Activated CD4-positive, alpha-beta memory T cell treated with anti-CD3 and anti-CD28 coated beads for 36 hours (primary cell): Measurements from ENCODE around the gene HIP1. TPM values are rescaled to one million over a fixed set of nuclear protein-coding genes. Genes with fewer than 3 reads are reported as not detected.
A peak's percentile ranks its signal among the peaks of the same experiment; 100 is the strongest.
"Not testable (repeated sequence)": the region's sequence is repeated elsewhere in the genome, so short reads cannot be mapped to it uniquely, and the experiment has no call there.

Experiments
- CTCF ChIA-PET: fragments of 350-600 bp; sonication (Branson Sonifier 250); formaldehyde crosslinking; loops from one replicate; lab custom pipeline; 2021; ENCODE audit warnings: antibody characterized with exemption, inconsistent platforms; lab: Charles Lee
- POLR2A ChIA-PET: fragments of 350-600 bp; sonication (Branson Sonifier 250); formaldehyde crosslinking; loops from one replicate; lab custom pipeline; 2021; ENCODE audit warnings: antibody characterized with exemption; lab: Charles Lee
- DNase-seq: peaks from one replicate; pipeline ENCODE4 v3.0.0-alpha.2; 2020
- H3K27ac Mint-ChIP-seq: one replicate; pipeline ENCODE4 v1.8.0; 2021; ENCODE audit warnings: mixed read lengths
- H3K27me3 Mint-ChIP-seq: one replicate; pipeline ENCODE4 v1.8.0; 2021; ENCODE audit warnings: mixed read lengths
- H3K36me3 Mint-ChIP-seq: one replicate; pipeline ENCODE4 v1.8.0; 2021; ENCODE audit warnings: mixed read lengths
- H3K4me1 Mint-ChIP-seq: one replicate; pipeline ENCODE4 v1.8.0; 2021; ENCODE audit warnings: low read depth, mixed read lengths
- H3K4me3 Mint-ChIP-seq: one replicate; pipeline ENCODE4 v1.8.0; 2021; ENCODE audit warnings: mild to moderate bottlenecking, mixed read lengths
- H3K9me3 Mint-ChIP-seq: one replicate; pipeline ENCODE4 v1.8.0; 2021; ENCODE audit warnings: mixed read lengths
- intact Hi-C: fragments of 100-400 bp; cut with micrococcal nuclease; formaldehyde crosslinking; loops from one replicate; pipeline ENCODE4 v1.15.1; 2023
- total RNA-seq, 2 experiments: library from RNA; stranded (reverse); gene quantifications; one replicate each; pipeline ENCODE4 v1.2.3, GENCODE V29; 2021

The HIP1 gene
- total RNA-seq, 2 experiments from 2014 or later: 7.9 to 8.2 TPM

- intact Hi-C loops: loop anchor here (5.0 kb wide), 1 partner anchor 120 kb away; no protein-coding TSS in a partner anchor
- Mint-ChIP-seq H3K4me1 (peaks cover 2% of the 10 kb centered on the region), H3K36me3 (no peaks in the 10 kb centered on the region), H3K4me3 (no peak overlapping the region), H3K27ac (no peak overlapping the region), H3K9me3 (no peaks in the 10 kb centered on the region), H3K27me3 (no peaks in the 10 kb centered on the region)
- ChIA-PET POLR2A (interaction anchor here (0.6 to 1.2 kb wide), 2 partner anchors 23 to 104 kb away, joined by 3 read pairs; no protein-coding TSS in a partner anchor), CTCF (interaction anchor here (0.6 to 3.0 kb wide), 12 partner anchors 8 to 258 kb away, joined by 3 to 14 read pairs (median 4); partner anchors contain the start of genes CCL26 and HIP1)
- DNase-seq: no peak
These were observed 23.7 kb upstream of the HIP1 start for GRCh38 chr7:75762350-75762917.

DNA sequence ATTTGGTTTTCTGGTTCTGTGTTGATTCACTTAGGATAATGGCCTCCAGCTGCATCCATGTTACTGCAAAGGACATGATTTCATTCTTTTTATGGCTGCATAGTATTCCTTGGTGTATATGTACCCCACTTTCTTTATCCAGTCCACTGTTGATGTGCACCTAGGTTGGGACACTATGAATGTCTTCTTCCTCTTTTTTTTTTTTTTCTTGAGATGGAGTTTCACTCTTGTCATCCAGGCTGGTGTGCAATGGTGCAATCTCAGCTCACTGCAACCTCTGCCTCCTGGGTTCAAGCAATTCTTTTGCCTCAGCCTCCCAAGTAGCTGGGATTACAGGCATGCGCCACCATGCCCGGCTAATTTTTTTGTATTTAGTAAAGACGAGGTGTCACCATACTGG, 23.1 kb upstream of the HIP1 start:
- H3K4me3 Mint-ChIP-seq, H3K27me3 Mint-ChIP-seq, H3K27ac Mint-ChIP-seq, H3K36me3 Mint-ChIP-seq, H3K4me1 Mint-ChIP-seq, H3K9me3 Mint-ChIP-seq, DNase-seq: not testable (repeated sequence)
- ChIA-PET POLR2A (interaction anchor here (1.2 kb wide), 1 partner anchor 105 kb away, joined by 3 read pairs; no protein-coding TSS in a partner anchor), CTCF (interaction anchor here (1.0 to 3.0 kb wide), 7 partner anchors 10 to 258 kb away, joined by 3 to 14 read pairs (median 4); partner anchors contain the start of genes CCL26 and HIP1)
- intact Hi-C loops: loop anchor here (5.0 kb wide), 1 partner anchor 120 kb away; no protein-coding TSS in a partner anchor

DNA sequence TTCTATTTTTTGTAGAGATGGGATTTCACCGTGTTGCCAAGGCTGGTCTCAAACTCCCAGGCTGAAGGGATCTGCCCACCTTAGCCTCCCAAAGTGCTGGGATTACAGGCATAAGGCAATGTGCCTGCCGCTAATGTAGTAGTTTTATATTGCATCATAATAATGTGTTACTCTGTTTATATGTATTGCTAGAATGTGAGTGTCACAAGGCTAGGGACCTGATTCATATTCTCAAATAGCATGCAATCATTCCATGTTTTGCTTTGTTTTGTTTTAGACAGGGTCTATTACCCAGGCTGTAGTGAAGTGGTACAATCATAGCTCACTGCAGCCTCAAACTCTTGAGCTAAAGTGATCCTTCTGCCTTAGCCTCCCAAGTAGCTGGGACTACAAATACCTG, 19.8 kb upstream of the HIP1 start:
- CTCF ChIA-PET: interaction anchor here (0.6 kb wide), 1 partner anchor 113 kb away, joined by 4 read pairs; no protein-coding TSS in a partner anchor

DNA sequence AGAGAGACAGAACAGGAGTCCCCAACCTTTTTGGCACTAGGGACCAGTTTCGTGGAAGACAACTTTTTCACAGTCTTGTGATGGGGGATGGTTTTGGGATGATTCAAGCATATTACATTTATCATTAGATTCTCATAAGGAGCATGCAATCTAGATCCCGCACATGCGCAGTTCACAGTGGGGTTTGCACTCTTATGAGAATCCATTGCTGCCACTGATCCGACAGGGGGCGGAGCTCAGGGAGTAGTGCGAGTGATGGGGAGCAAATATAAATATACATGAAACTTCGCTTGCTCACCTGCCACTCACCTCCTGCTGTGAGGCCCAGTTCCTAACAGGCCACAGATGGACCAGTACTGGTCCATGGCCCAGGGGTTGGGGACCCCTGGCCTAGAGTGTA, 19.1 kb upstream of the HIP1 start:
- POLR2A ChIA-PET: no interaction called here
- DNase-seq: no peak
- intact Hi-C loops: no loop called here
- Mint-ChIP-seq H3K36me3 (no peaks in the 10 kb centered on the region), H3K4me3 (no peak overlapping the region), H3K27me3 (no peaks in the 10 kb centered on the region), H3K27ac (no peak overlapping the region), H3K4me1 (peaks cover 2% of the 10 kb centered on the region), H3K9me3 (no peaks in the 10 kb centered on the region)
- CTCF ChIA-PET: no interaction called here

More for the DNA sequence above, 19.8 kb upstream of the HIP1 start:
- no peak for DNase-seq
- intact Hi-C loops: no loop called here
- Mint-ChIP-seq H3K4me3 (no peak overlapping the region), H3K27me3 (no peaks in the 10 kb centered on the region), H3K27ac (no peak overlapping the region), H3K4me1 (peaks cover 2% of the 10 kb centered on the region), H3K9me3 (no peaks in the 10 kb centered on the region), H3K36me3 (no peaks in the 10 kb centered on the region)
- POLR2A ChIA-PET: no interaction called here

DNA sequence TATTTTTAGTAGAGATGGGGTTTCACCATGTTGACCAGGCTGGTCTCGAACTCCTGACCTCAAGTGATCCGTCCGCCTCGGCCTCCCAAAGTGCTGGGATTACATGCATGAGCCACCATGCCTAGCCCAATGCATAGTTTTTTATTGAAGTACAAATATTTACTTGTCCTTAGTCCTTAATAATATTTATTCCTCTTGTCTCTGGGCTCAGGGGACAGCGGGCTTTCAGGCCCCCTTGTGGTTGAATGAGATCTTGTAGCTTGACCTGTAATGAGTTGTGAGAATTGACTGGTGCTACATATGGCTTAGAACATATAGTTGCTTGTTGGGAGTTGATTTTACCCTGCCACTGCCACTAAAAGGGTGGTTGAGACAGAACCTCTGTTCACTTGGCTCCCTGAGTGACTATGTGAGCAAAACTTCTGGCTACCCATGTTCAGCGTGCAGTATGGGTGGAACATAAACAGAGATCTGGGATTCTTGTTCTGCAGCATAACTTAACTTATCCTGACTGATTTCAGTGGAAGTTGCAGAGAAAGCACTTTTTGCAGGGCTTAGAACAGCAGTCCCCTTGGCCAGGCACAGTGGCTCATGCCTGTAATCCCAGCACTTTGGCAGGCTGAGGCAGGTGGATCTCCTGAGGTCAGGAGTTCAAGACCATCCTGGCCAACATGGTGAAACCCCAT, 18.4 kb upstream of the HIP1 start:
- CTCF ChIA-PET: interaction anchor here (1.5 kb wide), 1 partner anchor 263 kb away, joined by 3 read pairs; no protein-coding TSS in a partner anchor
- Mint-ChIP-seq H3K4me1 (no peaks in the 10 kb centered on the region), H3K27ac (no peak overlapping the region), H3K27me3 (no peaks in the 10 kb centered on the region), H3K9me3 (no peaks in the 10 kb centered on the region), H3K4me3 (no peak overlapping the region), H3K36me3 (no peaks in the 10 kb centered on the region)
- POLR2A ChIA-PET: no interaction called here
- DNase-seq: no peak
- intact Hi-C loops: no loop called here

- no peak for DNase-seq
- no peaks in the 10 kb centered on the region for H3K4me1 Mint-ChIP-seq
- ChIA-PET POLR2A (no interaction called here), CTCF (interaction anchor here (1.5 kb wide), 1 partner anchor 264 kb away, joined by 3 read pairs; no protein-coding TSS in a partner anchor)
- no peak overlapping the region for H3K4me3 Mint-ChIP-seq
- H3K36me3 Mint-ChIP-seq: no peaks in the 10 kb centered on the region
- H3K27me3 Mint-ChIP-seq: no peaks in the 10 kb centered on the region
- intact Hi-C loops: no loop called here
- H3K9me3 Mint-ChIP-seq: no peaks in the 10 kb centered on the region
- H3K27ac Mint-ChIP-seq: no peak overlapping the region
These were observed 17.7 kb upstream of the HIP1 start for GRCh38 chr7:75756206-75756990.

GRCh38 chr7:75743455-75743859, 4.7 kb upstream of the HIP1 start:
- no peaks in the 10 kb centered on the region for H3K9me3 Mint-ChIP-seq
- CTCF ChIA-PET: no interaction called here
- peaks cover 1% of the 10 kb centered on the region for H3K27me3 Mint-ChIP-seq
- POLR2A ChIA-PET: no interaction called here
- DNase-seq: no peak
- H3K27ac Mint-ChIP-seq: no peak overlapping the region
- peaks cover 8% of the 10 kb centered on the region for H3K4me1 Mint-ChIP-seq
- no peak overlapping the region for H3K4me3 Mint-ChIP-seq
- intact Hi-C loops: no loop called here
- H3K36me3 Mint-ChIP-seq: no peaks in the 10 kb centered on the region

- H3K4me3 Mint-ChIP-seq: no peak overlapping the region
- CTCF ChIA-PET: interaction anchor here (0.7 to 1.2 kb wide), 2 partner anchors 11 to 42 kb away, joined by 3 read pairs; no protein-coding TSS in a partner anchor
- intact Hi-C loops: no loop called here
These were observed 2.2 kb upstream of the HIP1 start for GRCh38 chr7:75740846-75741497.

DNA sequence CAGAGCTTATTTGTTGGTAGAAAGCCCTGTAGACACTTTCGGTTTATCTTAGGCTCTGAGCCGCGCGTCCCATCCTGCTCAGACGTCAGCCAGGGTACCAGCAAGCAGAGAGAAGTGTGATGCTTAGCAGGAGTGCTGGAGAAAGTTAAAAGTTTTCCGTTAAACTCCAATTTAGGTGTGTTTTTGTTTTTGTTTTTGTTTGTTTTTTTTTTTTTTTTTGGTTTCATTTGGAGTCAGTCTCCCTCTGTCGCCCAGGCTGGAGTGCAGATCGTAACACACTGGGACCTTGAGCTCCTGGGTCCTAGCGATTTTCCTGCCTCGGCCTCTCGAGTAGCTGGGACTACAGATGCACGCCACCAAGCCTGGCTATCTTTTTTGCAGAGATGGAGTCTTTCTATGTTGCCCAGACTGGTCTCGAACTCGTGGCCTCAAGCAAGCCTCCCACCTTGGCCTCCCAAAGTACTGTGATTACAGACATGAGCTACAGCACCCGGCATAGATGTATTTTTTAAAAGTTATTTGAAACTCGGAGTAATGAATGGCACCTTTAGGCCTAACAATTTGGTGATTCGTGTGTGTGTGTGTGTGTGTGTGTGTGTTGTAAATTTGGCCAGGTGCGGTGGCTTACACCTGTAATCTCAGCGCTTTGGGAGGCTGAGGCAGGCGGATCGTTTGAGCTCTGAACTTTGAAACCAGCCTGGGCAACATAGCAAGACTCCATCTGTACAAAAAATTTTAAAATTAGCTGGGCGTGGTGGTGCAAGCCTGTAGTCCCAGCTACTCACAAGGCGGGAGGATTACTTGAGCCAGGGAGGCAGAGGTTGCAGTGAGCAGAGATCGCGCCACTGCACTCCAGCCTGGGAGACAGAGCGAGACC, 1.3 kb upstream of the HIP1 start:
- POLR2A ChIA-PET: interaction anchor here (0.7 to 1.0 kb wide), 2 partner anchors 12 to 22 kb away, joined by 3 read pairs; no protein-coding TSS in a partner anchor
- CTCF ChIA-PET: interaction anchor here (0.7 to 1.6 kb wide), 5 partner anchors 9 to 127 kb away, joined by 3 to 5 read pairs (median 3); no protein-coding TSS in a partner anchor
- no peak for DNase-seq
- Mint-ChIP-seq H3K4me1 (peaks cover 17% of the 10 kb centered on the region), H3K36me3 (no peaks in the 10 kb centered on the region), H3K4me3 (peak overlapping the region; percentile 90), H3K27me3 (peaks cover 4% of the 10 kb centered on the region), H3K9me3 (no peaks in the 10 kb centered on the region), H3K27ac (peak overlapping the region; percentile 85)
- intact Hi-C loops: loop anchor here (1.0 to 5.0 kb wide), 4 partner anchors 100 to 212 kb away; partner anchors contain the start of gene RHBDD2

More at GRCh38 chr7:75740846-75741497, 2.2 kb upstream of the HIP1 start:
- peaks cover 17% of the 10 kb centered on the region for H3K4me1 Mint-ChIP-seq
- H3K36me3 Mint-ChIP-seq: no peaks in the 10 kb centered on the region
- peaks cover 4% of the 10 kb centered on the region for H3K27me3 Mint-ChIP-seq
- POLR2A ChIA-PET: no interaction called here
- DNase-seq: no peak
- H3K27ac Mint-ChIP-seq: no peak overlapping the region
- no peaks in the 10 kb centered on the region for H3K9me3 Mint-ChIP-seq

DNA sequence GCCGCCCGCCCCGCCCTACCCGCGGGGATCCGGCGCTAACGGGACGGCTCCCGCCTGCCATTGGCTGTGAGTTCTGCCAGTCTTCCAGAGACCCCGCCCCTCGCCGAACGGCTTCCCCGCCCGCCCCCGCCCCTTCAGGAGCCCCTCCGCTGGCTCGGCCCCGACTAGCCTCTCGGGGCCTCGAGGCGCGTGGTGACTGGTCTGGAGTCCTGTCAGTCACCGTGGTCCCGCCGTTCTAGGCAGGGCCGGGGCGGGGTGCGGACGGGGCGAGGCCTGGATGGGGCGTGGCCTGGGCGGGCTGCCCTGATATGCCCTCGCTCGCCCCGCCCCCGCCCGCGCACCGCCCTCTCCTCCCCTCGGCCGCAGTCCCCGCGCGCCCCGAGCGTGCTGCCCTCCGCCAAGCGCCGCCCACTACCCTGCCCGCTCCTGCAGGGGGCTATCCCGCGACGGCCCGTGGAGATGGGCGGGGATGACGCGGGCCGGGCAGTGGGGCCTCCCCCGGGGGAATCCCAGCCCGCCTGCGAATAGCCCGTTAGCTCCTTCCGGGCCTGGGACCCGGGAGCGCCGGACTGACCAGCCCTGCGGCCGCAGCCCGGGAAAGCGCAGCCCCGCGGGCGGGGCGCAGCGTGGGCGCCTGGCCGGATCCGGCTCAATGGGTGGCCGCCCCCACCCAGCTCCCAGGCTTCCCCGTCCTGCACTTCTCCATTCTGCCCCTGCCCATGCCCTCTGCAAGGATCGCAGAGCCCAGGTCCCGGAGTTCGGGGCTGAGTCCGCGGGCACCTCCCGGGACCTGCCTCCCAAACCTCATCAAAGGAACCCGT, 444 bp upstream of the HIP1 start:
- Mint-ChIP-seq H3K27ac (peak overlapping the region; percentile 85), H3K27me3 (peaks cover 4% of the 10 kb centered on the region), H3K4me1 (peaks cover 17% of the 10 kb centered on the region)

More for the DNA sequence above, 444 bp upstream of the HIP1 start:
- POLR2A ChIA-PET: interaction anchor here (0.7 to 1.0 kb wide), 2 partner anchors 11 to 23 kb away, joined by 3 read pairs; no protein-coding TSS in a partner anchor
- Mint-ChIP-seq H3K4me3 (peak overlapping the region; percentile 90), H3K9me3 (no peaks in the 10 kb centered on the region), H3K36me3 (no peaks in the 10 kb centered on the region)
- peak; percentile 99 for DNase-seq
- intact Hi-C loops: loop anchor here (1.0 to 5.0 kb wide), 4 partner anchors 101 to 211 kb away; partner anchors contain the start of gene RHBDD2
- CTCF ChIA-PET: interaction anchor here (0.7 to 1.6 kb wide), 4 partner anchors 9 to 128 kb away, joined by 3 to 5 read pairs (median 4); no protein-coding TSS in a partner anchor
